Neural cell (in vitro differentiated cells): ENCODE data around the gene DBN1.

Experiments
- EZH2 ChIP-seq: fragments of 200-600, 300-800 bp; shearing (Covaris generic), sonication (generic); IDR thresholded peaks from 2 replicates; pipeline ENCODE4 v1.6.1; 2014; ENCODE audit warnings: antibody characterized with exemption, low read length, borderline replicate concordance, mild to moderate bottlenecking; ENCODE audit not compliant: insufficient read depth, poor library complexity, severe bottlenecking
- MXI1 ChIP-seq: fragments of 450-650 bp; conservative IDR thresholded peaks from 2 replicates; pipeline ENCODE4 v1.6.1; 2014; ENCODE audit warnings: antibody characterized with exemption, mild to moderate bottlenecking; ENCODE audit not compliant: poor library complexity, severe bottlenecking
- POLR2AphosphoS5 ChIP-seq: IDR thresholded peaks from 2 replicates; pipeline ENCODE4 v1.6.1; 2012
- RAD21 ChIP-seq: fragments of 450-650 bp; conservative IDR thresholded peaks from 2 replicates; pipeline ENCODE4 v1.6.1; 2014; ENCODE audit warnings: antibody characterized with exemption, mild to moderate bottlenecking, moderate library complexity
- SMC3 ChIP-seq: fragments of 450-650 bp; conservative IDR thresholded peaks from 2 replicates; pipeline ENCODE4 v1.6.1; 2014; ENCODE audit warnings: antibody characterized with exemption, mild to moderate bottlenecking, moderate library complexity; ENCODE audit not compliant: poor library complexity
- TAF1 ChIP-seq: IDR thresholded peaks from 2 replicates; pipeline ENCODE4 v1.6.1; 2012; ENCODE audit warnings: low read depth
- TF ChIP-seq, protein P1 (sequence below): fragments of 450-650 bp; IDR thresholded peaks from 2 replicates; pipeline ENCODE4 v1.5.1; 2014; ENCODE audit warnings: antibody characterized with exemption, mild to moderate bottlenecking, moderate library complexity; ENCODE audit not compliant: poor library complexity, severe bottlenecking

DNA sequence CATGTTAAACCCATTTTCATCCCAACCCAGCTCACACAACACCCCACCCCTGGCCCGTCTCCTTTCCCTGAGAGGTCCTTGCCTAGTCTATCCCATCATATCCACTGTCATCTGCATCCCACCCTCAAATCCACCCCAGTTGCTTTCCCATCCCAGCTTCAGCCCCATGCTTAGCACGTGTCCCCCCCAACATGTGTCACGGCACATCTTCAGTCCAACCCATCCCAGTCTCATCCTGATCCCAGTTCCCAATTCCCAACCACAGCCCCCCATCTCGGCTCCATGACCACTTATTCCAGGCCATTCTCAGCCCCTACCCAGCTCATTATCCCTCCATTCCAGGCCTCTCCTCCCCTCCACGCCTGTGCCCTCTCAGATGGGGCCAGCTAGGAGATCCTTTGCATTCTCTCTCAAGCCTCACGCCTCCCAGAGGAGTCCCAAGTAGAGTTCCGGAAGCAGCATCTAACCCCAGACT is 605 bp upstream of the DBN1 start:
- no peak for TF ChIP-seq POLR2AphosphoS5
- TF ChIP-seq, protein P1, sequence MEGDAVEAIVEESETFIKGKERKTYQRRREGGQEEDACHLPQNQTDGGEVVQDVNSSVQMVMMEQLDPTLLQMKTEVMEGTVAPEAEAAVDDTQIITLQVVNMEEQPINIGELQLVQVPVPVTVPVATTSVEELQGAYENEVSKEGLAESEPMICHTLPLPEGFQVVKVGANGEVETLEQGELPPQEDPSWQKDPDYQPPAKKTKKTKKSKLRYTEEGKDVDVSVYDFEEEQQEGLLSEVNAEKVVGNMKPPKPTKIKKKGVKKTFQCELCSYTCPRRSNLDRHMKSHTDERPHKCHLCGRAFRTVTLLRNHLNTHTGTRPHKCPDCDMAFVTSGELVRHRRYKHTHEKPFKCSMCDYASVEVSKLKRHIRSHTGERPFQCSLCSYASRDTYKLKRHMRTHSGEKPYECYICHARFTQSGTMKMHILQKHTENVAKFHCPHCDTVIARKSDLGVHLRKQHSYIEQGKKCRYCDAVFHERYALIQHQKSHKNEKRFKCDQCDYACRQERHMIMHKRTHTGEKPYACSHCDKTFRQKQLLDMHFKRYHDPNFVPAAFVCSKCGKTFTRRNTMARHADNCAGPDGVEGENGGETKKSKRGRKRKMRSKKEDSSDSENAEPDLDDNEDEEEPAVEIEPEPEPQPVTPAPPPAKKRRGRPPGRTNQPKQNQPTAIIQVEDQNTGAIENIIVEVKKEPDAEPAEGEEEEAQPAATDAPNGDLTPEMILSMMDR, result no peak
- TF ChIP-seq TAF1, result no peak
- TF ChIP-seq SMC3, result no peak
- no peak for TF ChIP-seq MXI1
- no peak for TF ChIP-seq RAD21
- no peak for TF ChIP-seq EZH2
